ENCODE data around the gene CIT.

GRCh38 chr12:119714614-119715267, 162.4 kb downstream of the CIT start:
- no peak for TF ChIP-seq CTCF (conservative IDR thresholded peaks at IDR 0.05 in 1 of 2, IDR thresholded peaks at IDR 0.05 in 1 of 2; ENCODE audit: extremely low read depth in 1 of 2, insufficient read depth in 1 of 2, low read depth in 1 of 2, low read length in 2 of 2)
- TF ChIP-seq EZH2 (IDR thresholded peaks at IDR 0.05; ENCODE audit: borderline replicate concordance, low read length) = no peak
